HepG2 (cell line): ENCODE results near the gene FFAR1.

Source experiments
- BORCS8-MEF2B ChIP-seq: sonication (generic); formaldehyde crosslinking; IDR thresholded peaks from 2 replicates; pipeline ENCODE4 v1.8.0; 2022; ENCODE audit warnings: mild to moderate bottlenecking, missing genetic modification reagents
- KDM5A ChIP-seq: fragments of 200-600 bp; sonication (generic); IDR thresholded peaks from 2 replicates; pipeline ENCODE4 v1.7.0; 2018; ENCODE audit warnings: antibody characterized with exemption, mild to moderate bottlenecking, low read length, borderline replicate concordance
- ZBTB26 ChIP-seq: IDR thresholded peaks from 2 replicates; pipeline ENCODE4 v1.6.1; 2016; ENCODE audit warnings: missing compliant biosample characterization, missing genetic modification reagents, borderline replicate concordance
- TF ChIP-seq, protein P1 (sequence below): sonication (generic); formaldehyde crosslinking; IDR thresholded peaks from 2 replicates; pipeline ENCODE4 v1.5.0; 2020; ENCODE audit warnings: mild to moderate bottlenecking, missing genetic modification reagents, moderate library complexity

DNA sequence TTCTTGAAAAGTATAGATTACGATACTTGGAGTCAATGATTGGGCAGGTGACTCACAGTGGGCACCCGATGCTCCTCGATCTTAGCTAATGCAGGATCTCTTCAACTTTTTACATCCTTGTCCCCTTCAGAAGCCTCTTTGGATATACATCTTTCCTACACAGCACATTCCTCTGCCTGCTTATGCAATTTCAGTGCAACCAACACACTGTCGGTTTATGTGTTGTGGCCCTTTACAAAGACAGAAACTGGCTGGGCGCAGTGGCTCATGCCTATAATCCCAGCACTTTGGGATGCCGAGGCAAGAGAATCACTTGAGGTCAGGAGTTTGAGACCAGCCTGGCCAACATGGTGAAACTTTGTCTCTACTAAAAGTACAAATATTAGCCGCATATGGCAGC lies 25.8 kb downstream of the FFAR1 start:
- TF ChIP-seq, protein P1, sequence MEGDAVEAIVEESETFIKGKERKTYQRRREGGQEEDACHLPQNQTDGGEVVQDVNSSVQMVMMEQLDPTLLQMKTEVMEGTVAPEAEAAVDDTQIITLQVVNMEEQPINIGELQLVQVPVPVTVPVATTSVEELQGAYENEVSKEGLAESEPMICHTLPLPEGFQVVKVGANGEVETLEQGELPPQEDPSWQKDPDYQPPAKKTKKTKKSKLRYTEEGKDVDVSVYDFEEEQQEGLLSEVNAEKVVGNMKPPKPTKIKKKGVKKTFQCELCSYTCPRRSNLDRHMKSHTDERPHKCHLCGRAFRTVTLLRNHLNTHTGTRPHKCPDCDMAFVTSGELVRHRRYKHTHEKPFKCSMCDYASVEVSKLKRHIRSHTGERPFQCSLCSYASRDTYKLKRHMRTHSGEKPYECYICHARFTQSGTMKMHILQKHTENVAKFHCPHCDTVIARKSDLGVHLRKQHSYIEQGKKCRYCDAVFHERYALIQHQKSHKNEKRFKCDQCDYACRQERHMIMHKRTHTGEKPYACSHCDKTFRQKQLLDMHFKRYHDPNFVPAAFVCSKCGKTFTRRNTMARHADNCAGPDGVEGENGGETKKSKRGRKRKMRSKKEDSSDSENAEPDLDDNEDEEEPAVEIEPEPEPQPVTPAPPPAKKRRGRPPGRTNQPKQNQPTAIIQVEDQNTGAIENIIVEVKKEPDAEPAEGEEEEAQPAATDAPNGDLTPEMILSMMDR, result no peak
- no peak for TF ChIP-seq KDM5A
- no peak for TF ChIP-seq BORCS8-MEF2B (CRISPR knock-in tag)
- no peak for TF ChIP-seq ZBTB26
